NCI-H128 (cell line): Measurements from ENCODE around the gene RASL11B.

Source experiments
- DNase-seq: peaks from one replicate; lab custom pipeline; 2025; ENCODE audit not compliant: unreplicated experiment; lab: John Stamatoyannopoulos, UW

Gene RASL11B

GRCh38 chr4:52842792-52843191, 19.3 kb upstream of the RASL11B start:
- DNase-seq = no peak

GRCh38 chr4:52843351-52843750, 18.8 kb upstream of the RASL11B start:
- no peak for DNase-seq

GRCh38 chr4:52843958-52844357, 18.2 kb upstream of the RASL11B start:
- no peak for DNase-seq

GRCh38 chr4:52844596-52844995, 17.5 kb upstream of the RASL11B start:
- no peak for DNase-seq

- no peak for DNase-seq
Observed at GRCh38 chr4:52846502-52846901, 15.6 kb upstream of the RASL11B start.

- DNase-seq = no peak
Observed at GRCh38 chr4:52848254-52848653, 13.9 kb upstream of the RASL11B start.

GRCh38 chr4:52850406-52851124, 11.6 kb upstream of the RASL11B start:
- no peak for DNase-seq

- DNase-seq = no peak
Observed at GRCh38 chr4:52852041-52852440, 10.1 kb upstream of the RASL11B start.

GRCh38 chr4:52852711-52853110, 9.4 kb upstream of the RASL11B start:
- DNase-seq = no peak

GRCh38 chr4:52853351-52853750, 8.8 kb upstream of the RASL11B start:
- DNase-seq = no peak

- no peak for DNase-seq
Observed at GRCh38 chr4:52856801-52857200, 5.3 kb upstream of the RASL11B start.

- no peak for DNase-seq
Observed at GRCh38 chr4:52860361-52860760, 1.8 kb upstream of the RASL11B start.

- no peak for DNase-seq
Observed at GRCh38 chr4:52861171-52861823, 820 bp upstream of the RASL11B start.

- no peak for DNase-seq
Observed at GRCh38 chr4:52862639-52863161, 583 bp downstream of the RASL11B start.

GRCh38 chr4:52863324-52863723, 1.2 kb downstream of the RASL11B start:
- no peak for DNase-seq

- DNase-seq = peak; percentile 66
Observed at GRCh38 chr4:52864793-52865192, 2.7 kb downstream of the RASL11B start.

- DNase-seq = no peak
Observed at GRCh38 chr4:52865300-52865699, 3.2 kb downstream of the RASL11B start.

- DNase-seq = no peak
Observed at GRCh38 chr4:52866734-52867133, 4.6 kb downstream of the RASL11B start.

GRCh38 chr4:52867163-52867562, 5.0 kb downstream of the RASL11B start:
- DNase-seq = no peak

- DNase-seq = no peak
Observed at GRCh38 chr4:52868133-52868532, 6.0 kb downstream of the RASL11B start.

GRCh38 chr4:52869196-52869595, 7.1 kb downstream of the RASL11B start:
- DNase-seq = no peak

GRCh38 chr4:52869656-52870055, 7.5 kb downstream of the RASL11B start:
- DNase-seq = no peak

- DNase-seq = no peak
Observed at GRCh38 chr4:52870225-52870624, 8.1 kb downstream of the RASL11B start.
